ENCODE measurements around the gene PARP14.
A peak's percentile ranks its signal among the peaks of the same experiment; 100 is the strongest.
"Not testable (repeated sequence)": the region's sequence is repeated elsewhere in the genome, so short reads cannot be mapped to it uniquely, and the experiment has no call there.

DNA sequence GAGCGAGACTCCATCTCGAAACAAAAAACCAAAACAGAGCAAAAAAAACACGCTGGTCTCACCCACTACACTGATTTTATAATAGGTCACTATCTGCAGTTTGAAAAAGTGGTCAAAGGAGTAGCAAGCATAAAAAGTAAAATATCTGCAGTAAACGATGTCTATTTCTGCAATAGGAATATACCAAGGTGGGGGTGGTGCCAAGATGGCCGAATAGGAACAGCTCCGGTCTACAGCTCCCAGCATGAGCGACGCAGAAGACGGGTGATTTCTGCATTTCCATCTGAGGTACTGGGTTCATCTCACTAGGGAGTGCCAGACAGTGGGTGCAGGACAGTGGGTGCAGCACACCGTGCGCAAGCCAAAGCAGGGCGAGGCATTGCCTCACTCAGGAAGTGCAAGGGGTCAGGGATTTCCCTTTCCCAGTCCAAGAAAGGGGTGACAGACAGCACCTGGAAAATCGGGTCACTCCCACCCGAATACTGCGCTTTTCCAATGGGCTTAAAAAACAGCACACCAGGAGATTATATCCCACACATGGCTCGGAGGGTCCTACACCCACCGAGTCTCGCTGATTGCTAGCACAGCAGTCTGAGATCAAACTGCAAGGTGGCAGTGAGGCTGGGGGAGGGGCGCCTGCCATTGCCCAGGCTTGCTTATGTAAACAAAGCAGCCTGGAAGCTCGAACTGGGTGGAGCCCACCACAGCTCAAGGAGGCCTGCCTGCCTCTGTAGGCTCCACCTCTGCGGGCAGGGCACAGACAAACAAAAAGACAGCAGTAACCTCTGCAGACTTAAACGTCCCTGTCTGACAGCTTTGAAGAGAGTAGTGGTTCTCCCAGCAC, 52.3 kb downstream of the PARP14 start:
- TF ChIP-seq, protein P1, sequence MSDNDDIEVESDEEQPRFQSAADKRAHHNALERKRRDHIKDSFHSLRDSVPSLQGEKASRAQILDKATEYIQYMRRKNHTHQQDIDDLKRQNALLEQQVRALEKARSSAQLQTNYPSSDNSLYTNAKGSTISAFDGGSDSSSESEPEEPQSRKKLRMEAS (IDR thresholded peaks at IDR 0.05): peak; percentile 48; the same call in 1 of the 2 replicates
- TF ChIP-seq BHLHE40 (IDR thresholded peaks at IDR 0.05; ENCODE audit: low read depth, low read length); POLR2A (IDR thresholded peaks at IDR 0.05; ENCODE audit: low read length); MYC (IDR thresholded peaks at IDR 0.05; ENCODE audit: borderline replicate concordance, low read length); MAZ (IDR thresholded peaks at IDR 0.05; ENCODE audit: borderline replicate concordance, low read depth, low read length); RAD21 (conservative IDR thresholded peaks at IDR 0.05 in 1 of 2, IDR thresholded peaks at IDR 0.05 in 1 of 2); JUNB (IDR thresholded peaks at IDR 0.05): not testable (repeated sequence)
- TF ChIP-seq, protein P2, sequence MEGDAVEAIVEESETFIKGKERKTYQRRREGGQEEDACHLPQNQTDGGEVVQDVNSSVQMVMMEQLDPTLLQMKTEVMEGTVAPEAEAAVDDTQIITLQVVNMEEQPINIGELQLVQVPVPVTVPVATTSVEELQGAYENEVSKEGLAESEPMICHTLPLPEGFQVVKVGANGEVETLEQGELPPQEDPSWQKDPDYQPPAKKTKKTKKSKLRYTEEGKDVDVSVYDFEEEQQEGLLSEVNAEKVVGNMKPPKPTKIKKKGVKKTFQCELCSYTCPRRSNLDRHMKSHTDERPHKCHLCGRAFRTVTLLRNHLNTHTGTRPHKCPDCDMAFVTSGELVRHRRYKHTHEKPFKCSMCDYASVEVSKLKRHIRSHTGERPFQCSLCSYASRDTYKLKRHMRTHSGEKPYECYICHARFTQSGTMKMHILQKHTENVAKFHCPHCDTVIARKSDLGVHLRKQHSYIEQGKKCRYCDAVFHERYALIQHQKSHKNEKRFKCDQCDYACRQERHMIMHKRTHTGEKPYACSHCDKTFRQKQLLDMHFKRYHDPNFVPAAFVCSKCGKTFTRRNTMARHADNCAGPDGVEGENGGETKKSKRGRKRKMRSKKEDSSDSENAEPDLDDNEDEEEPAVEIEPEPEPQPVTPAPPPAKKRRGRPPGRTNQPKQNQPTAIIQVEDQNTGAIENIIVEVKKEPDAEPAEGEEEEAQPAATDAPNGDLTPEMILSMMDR (IDR thresholded peaks at IDR 0.05): not testable (repeated sequence)
- TF ChIP-seq CEBPB (IDR thresholded peaks at IDR 0.05): peak in 1 of 2 experiments; percentile 71; a peak in 2 of 4 replicates
- TF ChIP-seq EP300 (IDR thresholded peaks at IDR 0.05): peak in 1 of 2 experiments; percentile 14; a peak in 1 of 5 replicates
- peak in 1 of 2 experiments; percentile 38; a peak in 1 of 5 replicates for TF ChIP-seq JUN (IDR thresholded peaks at IDR 0.05)
